Lung microvascular endothelial cell (primary cell): ENCODE measurements around the gene BSPRY. TPM values are rescaled to one million over a fixed set of nuclear protein-coding genes. Genes with fewer than 3 reads are reported as not detected.

ENCODE experiments used
- DNase-seq, 2 donors: peaks; one replicate each; pipeline versions ENCODE4 v3.0.0 to v3.0.0-alpha.2; 2010; ENCODE audit warnings: low read depth in 2 of 2
- total RNA-seq: library from RNA; depleted of rRNA; stranded (reverse); fragments of >200 nt; gene quantifications from 2 replicates; pipeline ENCODE4 v1.2.1, GENCODE V29; 2014

Gene BSPRY
- not detected in 2 replicates for total RNA-seq

DNA sequence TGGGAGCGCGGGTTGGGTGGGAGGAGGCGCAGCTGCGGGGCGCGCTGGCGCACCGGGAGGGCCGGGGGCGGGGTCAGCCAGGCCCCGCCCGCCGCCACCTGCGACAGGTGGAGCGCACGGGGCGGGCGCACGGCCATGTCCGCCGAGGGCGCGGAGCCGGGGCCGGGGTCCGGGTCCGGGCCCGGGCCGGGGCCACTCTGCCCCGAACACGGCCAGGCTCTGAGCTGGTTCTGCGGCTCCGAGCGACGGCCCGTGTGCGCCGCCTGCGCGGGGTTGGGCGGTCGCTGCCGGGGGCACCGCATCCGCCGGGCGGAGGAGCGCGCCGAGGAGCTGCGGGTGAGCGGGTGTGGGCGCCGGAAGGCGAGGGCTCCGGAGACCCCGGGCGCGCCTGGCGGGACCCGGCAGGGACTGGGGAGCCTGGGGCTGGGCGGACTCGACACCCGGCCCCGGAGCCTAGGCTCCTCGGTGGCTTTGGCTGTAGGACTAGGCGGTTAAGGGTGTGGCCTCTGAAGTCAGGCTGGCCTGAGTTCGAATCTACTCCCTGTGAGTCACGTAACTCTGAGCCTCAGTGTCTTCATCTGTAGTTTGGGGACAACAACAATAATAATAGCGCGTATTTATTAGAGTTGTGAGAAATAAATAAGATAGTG, at the start of gene BSPRY:
BSPRY (plus strand) TSS at position 97 of the 650 bp plus-strand sequence; CDS start at position 136, 39 bp downstream.
- no peak for DNase-seq

DNA sequence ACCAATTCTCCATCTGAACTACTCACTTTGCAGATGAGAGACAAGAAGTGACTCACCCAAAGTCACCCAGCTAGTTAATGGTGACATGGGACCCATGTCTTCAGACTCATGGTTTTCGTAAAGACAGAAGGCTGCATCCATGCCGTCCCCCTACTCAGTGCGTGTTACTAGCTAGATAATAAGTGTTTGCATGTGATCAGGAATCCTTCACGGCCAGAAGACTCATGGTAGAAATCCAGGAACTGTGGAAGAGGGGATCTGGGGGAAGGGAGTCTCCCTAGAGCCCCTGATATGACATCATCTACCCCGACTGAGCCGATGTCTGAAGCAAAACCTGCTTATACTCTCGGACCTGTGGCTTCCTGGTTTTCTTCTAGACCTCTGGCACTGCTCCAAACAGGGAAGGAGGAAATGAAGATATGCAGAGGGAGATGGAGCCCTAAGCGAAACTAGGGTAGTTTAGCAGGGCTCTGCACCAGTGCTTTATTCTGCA, 49.5 kb upstream of the BSPRY start:
- DNase-seq = peak in 1 of 2 donors; percentile 68

DNA sequence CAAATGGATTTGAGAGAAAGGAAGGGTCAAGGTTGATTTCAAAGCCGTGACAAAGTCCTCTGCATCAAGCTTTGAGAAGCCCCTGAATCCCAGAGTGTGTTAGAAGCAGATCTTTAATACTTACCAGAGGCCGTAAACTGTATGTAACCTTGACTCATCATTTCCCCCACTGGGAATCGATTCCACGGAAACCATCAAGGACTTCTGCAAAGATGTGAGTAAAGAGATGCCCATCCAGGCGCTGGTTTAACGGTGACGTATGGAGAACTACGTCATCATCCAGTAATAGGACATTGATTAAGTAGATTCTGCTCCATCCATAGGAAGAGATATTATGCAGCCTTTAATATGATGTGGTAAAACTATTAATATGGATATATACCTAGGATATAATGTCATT, 47.8 kb upstream of the BSPRY start:
- no peak for DNase-seq

DNA sequence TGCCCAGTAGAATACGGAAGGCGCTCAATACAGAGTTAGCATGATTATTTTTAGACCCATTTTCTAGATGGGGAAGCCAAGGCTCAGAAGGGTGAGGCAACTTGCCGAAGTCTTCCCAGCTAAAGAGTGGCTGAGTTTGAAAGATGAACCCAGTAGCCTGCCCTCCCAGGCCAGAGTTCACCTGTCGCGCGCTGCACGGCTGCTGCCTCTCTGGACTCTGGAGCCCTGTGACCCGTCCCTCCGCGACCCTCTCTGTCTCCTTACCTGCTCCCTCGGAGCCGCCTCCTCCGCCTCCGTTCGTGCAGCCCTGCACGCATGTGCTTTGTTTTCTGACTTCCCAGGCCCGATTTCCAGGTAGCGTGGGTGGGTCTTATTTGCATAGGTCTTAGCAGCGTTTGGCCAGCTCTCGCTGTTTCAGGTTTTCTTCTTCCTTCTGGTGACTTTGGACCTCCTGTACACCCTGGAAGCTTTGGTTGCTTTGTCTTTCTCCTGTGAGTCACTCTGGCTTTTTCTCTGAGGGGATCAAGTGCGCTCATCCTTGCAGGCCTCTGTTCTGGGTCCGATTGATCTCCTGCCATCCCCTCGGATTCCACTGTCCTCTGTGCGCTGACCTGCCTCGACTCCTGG, 46.4 kb upstream of the BSPRY start, which contains the start of gene RNF183:
RNF183 (minus strand) TSS at position 585 of the 627 bp plus-strand sequence. CDS start 5,192 bp downstream, outside the sequence.
- no peak for DNase-seq

DNA sequence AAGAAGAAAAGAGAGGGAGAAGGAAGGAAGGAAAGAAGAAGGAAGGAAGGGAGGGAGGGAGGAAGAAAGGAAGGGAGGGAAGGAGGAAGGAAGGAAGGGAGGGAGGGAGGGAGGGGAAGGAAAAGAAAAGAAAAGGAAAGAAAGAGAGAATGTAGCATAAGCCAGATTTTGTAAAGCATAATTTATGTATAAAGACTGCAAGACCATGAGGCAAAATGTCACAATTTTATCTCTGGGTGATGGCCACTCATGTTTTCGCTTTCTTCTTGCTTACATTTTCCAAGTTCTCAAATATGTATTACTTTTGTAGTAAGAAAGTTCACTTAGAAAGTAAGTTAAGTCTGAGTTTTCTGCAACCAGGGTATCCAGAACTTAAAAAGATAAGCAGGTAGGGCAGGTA, 42.8 kb upstream of the BSPRY start:
- no peak for DNase-seq

DNA sequence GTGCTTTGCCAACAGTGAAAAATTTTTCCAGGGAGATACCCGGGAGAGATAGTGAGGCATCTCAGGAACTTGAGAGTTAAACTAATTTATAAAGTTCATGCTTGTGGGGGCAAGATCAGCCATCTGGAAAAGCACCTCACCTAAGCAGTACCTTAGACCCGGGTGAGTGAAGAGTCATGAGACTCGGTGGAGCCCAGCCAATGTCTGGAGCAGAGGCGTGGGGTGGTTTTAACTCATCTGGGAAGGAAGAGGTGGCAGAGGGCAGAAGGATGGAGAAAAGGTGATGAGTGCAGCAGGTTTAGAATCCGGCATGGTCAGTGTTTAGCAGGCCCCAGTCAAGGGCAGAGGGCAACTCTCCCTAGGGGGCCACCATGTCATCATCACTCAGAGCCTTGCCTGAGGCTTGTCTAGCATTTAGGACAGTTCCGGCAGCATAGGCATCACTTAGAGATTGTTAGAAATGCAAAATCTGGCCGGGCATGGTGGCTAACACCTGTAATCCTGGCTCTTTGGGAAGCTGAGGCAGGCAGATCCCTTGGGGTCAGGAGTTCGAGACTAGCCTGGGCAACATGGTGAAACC, 41.9 kb upstream of the BSPRY start:
- DNase-seq = no peak

DNA sequence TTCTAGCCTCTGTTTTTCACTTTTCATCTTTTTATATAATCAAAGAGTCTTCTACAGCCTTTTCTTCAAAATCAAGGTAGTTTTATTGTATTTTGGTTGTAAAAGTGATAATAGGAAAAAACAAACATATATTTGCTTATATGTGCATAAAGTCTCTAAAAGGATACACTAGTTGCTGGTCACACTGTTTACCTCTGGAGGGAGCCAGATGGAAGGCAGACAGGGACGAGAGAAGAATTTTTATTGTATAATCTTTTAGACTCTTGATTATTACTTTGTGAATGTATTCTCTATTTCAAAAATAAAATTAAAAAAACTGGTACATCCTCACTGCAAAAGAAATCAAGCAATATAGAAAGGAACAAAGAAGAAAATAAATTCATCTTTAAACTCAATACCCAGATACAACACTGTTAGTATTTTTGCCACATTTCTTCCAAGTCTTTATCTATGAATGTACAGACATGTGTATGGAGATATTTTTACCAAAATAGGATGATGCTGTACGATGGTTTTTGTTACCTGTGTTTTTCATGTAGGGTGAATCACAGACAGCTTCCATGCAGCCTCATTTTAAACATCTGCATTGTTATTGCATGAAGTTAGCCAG, 40.0 kb upstream of the BSPRY start:
- peak; percentile 61 to 73 for DNase-seq

DNA sequence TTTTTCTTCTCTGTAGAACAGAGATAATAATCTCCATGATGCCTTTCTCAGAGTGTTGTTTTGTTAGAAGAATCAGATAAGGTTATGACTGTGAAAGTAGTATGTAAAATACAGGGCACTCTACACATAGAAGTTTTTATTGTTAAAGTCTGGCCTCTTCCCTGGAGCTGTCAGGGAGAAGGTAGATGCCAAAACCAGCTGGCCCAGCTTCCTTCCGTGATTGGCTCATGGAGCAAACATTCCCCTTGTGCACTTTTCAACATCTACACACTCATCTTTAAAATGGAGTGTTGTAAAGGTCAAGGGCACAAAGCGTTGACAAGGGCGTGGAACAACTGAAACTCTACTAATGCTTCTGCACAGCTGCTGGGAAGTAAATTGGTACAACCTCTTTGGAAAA, 38.8 kb upstream of the BSPRY start:
- DNase-seq = peak; percentile 10 to 38

DNA sequence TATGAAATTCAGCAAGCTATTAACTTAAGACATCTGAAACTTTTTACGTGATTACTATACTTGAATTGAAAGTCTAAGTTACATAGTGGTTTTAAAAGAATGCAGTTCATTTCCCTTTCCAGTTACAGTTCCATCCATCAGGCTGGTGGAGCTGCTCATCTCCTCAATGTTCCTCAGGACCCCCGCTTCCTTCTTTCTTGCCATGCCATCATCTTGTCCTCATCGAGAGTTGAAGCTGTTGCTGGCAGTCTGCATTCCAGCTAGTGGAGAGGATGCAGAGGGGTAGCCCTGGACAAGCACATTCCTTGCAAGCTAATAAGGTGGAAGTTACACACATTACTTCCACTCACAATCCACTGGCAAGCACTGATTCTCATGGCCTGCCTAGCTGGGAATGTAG, 37.4 kb upstream of the BSPRY start:
- no peak for DNase-seq

DNA sequence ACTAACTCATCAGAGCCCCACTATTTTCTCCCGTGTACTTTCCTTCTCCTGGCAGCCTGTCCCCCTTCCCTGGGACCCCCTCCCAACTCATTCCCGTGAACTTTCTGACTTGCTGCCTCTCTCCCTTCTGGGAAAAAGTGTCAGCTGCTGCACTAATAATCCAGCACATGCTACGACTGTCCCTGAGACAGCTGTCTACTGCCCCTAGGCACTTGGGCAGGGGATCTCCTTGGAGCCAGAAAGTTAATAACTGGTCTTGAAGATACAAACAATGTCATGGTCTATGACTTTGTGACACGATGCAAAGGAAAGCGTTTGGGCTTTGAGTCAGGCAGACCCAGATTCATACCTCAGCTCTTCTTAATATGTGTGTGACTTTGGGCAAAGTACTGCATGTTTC, 36.1 kb upstream of the BSPRY start:
- no peak for DNase-seq

DNA sequence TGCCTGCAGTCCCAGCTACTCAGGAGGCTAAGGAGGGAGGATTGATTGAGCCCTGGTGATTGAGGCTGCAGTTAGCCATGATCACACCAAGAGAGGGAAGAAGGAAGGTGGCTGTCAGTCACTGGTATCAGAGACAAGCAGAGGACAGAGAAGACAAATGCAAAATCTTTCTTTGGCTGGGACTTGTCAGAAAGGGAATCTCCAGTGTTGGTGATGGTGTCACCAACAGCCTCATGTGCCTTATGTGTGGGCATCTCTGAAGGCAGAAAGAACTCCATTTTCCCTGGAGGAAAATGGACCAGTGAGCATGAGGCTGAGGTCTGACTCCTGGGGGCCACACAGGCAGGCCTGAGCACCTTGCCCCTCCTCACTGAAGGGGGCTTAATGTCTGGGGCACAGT, 34.1 kb upstream of the BSPRY start:
- DNase-seq = no peak

DNA sequence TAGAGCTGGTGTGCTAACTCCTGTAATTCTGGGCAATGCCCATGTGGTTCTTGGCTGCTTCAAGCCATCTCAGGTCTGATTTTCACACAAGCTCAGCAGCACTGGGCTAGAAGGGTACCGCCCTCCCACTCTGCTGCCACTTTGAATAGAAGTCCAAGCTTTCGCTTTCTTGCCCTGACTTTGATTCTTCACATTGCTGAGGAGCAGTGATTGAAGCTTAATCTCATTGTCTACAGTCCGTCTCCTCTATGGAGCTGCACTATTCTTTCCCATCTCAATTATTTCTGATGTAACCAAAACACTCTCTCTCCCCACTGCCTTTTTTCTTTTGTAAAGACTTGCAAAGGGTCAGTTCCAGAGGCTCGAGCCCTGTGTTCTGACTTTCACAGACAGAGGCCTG, 33.3 kb upstream of the BSPRY start:
- DNase-seq = no peak

DNA sequence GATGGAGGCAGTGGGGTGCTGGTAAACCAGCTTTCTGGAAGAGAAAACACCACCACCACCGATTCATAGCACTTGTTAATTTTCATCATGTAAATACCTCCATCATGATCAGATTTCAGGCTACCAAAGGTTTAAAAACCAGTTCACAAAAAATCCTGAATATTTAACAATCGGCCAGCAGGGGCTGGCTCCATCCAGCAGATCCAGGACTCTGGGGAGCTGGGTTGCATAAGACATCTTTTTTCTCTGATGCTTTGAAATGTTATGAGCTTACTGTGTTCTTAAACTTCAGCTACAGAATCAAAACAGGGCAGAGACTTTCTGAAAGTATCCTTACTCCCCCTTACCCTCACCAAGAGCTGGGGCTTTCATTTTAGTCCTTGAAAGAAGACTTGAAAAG, 31.6 kb upstream of the BSPRY start:
- no peak for DNase-seq

DNA sequence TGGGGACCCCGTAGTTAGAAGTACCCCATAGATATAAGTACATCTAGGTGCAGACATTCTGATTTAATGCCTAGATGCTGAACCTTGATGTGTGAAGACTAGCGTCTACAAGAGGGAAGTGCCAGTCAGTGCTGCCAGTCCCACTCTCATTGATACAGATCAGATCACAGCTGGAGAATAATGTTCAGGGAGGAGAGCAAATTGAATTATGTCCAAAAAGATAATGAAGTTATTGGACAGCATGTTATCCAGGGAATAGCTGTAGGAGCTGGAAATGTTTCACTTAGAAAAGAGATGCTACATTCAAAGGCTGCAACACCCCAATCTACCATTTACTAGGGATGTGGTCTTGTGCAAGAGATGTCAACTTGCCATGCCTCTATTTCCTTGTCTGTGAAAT, 30.3 kb upstream of the BSPRY start:
- no peak for DNase-seq

DNA sequence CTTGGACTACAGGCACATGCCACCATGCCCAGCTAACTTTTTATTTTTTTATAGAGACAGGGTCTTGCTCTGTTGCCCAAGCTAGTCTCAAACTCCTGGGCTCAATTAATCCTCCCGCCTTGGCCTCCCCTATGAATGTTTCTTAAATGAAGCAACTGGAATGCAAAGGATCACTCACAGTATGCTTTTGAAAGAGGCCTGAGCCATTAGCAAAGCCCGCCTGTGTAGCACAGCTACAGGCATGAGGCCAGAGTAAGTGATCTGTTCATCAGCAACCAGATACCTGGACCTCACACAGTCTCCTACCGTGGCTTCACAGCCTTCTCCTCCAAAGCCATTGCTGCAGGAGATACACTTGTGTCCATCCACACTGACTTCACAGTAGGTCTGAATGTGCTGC, 29.3 kb upstream of the BSPRY start:
- no peak for DNase-seq

DNA sequence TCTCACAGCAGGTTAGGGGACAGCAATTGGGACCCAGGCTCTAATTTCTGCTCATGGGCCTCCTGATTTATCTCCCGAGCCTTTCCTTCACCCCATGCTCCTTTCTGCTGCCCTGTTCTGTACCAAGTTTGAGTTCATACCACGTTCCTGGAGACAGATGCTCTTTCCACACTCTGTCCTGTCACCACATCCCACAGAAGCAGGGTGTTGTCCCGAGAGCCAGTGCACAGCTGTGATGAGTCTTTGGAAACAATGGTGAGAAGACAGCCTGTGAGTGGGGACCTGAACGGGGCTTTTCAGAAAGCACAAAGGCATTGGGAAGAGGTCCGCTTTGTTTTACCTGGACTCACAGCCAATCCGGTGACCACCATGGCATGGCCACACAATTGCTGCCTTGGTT, 26.7 kb upstream of the BSPRY start:
- no peak for DNase-seq

DNA sequence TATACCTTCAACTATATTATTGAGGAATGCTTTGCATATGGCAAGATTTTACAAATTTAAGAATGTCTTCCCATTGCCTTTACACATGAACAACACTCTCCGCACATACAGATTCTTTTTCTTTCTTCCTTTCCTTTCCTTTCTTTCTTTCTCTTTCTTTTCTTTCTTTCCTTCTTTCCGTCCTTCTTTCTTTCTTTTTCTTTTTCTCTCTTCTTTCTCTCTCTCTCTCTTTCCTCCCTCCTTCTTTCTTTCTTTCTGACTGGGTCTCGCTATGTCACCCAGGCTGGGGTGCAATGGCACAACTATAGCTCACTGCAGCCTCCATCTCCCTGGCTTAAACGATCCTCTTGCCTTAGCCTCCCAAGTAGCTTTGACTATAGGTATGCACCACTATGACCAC, 23.1 kb upstream of the BSPRY start:
- no peak for DNase-seq

DNA sequence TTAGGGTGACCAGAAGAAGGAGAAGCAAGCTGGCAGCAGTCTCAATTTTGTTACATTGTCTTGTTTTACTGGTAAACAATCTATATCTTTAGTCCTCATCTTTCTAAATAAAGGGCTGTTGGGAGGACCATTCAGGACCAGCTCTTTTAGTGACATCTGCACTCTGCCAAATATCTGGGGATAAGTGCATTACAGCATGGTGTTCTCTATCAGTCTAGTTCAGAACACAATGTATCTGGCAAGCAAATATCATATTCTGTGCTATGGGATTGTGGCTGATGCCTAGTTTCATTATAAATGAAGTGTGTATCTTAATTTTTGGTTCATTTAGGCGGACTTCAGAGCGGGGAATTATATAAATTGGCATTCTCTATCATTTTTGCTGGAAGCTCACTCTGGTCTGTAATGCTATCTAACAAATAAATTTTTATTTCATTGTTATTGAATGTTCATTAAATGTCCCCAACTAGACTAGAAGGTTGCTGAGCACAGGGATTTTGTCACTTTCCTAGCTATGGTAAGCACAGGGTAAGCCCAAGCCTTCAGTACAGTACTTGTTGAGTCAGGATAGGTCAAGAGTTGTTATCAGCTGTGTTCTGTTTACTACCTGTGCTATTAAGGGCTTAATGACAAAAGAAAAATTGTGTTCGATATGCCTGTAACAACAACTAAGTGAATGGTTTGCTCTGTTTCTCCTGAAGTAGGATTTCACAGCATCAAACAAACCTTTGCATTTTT, 21.1 kb upstream of the BSPRY start:
- no peak for DNase-seq

DNA sequence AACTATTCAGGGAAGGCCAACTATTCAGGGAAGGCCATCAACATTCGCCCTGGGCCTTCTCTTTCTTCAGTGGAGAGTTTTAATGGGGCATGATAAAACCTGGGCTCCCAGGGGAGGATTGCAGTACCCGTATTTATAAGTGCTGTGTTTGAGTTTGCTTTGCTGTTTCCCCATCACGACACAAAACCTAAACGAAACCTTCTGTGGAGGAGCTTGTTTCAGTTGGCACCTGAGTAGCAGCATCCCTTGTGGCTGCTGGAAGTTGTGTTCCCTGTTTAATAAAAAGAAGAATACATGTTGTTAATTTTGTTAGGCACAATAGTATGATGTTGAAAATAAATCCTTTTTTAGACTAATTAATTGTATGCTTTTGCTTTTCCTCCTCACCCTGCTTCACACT, 17.6 kb upstream of the BSPRY start:
- DNase-seq = no peak

DNA sequence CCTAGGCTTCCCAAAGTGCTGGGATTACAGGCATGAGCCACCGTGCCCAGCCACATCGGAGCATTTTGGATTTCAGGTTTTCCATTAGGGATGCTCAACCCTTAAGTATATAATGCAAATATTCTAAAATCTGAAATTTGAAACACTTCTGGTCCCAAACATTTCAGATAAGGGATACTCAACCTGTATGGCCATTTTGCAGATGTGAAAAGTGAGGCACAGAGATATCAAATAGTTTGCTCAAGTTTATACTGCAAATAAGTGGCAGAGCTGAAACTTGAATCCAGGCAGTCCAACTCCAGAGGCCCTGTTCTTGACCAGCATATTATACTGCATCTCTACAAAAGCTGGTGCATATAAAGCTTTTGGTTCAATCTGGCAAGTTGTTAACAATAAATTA, 11.6 kb upstream of the BSPRY start:
- no peak for DNase-seq

DNA sequence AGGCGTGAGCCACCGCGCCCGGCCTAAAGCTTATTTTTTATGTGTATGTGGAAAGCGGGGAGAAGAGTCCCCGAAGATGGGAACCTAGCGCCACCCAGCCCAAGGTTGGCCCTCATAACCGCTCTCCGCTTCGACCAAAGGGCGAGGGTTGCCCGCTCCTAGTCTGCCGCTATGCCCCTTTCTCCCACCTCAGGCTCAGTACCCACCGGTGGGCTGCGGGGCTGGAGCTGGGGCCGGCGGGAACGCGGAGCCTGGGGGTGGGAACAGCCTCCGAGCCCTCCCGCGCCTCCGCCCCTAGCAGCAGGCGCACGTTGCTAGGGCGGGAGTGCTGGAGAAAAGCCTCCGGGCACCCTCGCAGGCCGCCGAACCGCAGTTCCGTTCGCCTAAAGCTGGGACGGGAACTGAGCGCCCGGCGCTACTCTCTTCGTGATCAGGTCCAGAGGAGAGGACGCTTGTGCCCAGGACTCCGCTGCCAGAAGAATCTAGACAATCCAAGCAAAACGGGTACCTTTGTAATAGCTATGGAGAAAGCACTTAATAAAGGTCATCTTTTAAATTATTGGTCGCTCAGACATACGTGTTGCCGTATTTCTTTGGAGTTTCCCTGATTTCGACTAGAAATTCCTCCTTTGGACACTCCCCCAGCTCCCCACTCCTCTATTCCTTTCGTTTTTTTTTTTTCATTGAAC, 9.2 kb upstream of the BSPRY start, which contains the start of gene WDR31:
WDR31 (minus strand) TSS at position 265 of the 689 bp plus-strand sequence. CDS start 8,253 bp downstream, outside the sequence.
- DNase-seq = peak; percentile 92 to 94
